RWPE1 (cell line): Measurements from ENCODE around the gene NFASC.

Source experiments
- CTCF ChIA-PET: fragments of 350-600 bp; sonication (Branson Sonifier 250); formaldehyde crosslinking; extraction: SDS; loops from one replicate; lab custom pipeline; 2021; lab: Yijun Ruan, JAX
- POLR2A ChIA-PET: fragments of 400-600 bp; formaldehyde crosslinking; extraction: SDS; loops from one replicate; lab custom pipeline; 2020; ENCODE audit warnings: antibody characterized with exemption; ENCODE audit not compliant: low non-redundant PET; lab: Yijun Ruan, JAX
- DNase-seq: peaks from one replicate; pipeline ENCODE4 v3.0.0; 2012; ENCODE audit warnings: low spot score
- H3K27ac ChIP-seq: fragments of 450-650 bp; 2 replicates; pipeline ENCODE4 v1.5.1; 2017
- CTCF ChIP-seq: fragments of 450-650 bp; conservative IDR thresholded peaks from 2 replicates; pipeline ENCODE4 v1.5.1; 2017; ENCODE audit warnings: low read depth, mild to moderate bottlenecking

The NFASC gene

GRCh38 chr1:204863024-204863423 lies 7.6 kb upstream of the NFASC start:
- no peak overlapping the region for H3K27ac ChIP-seq
- CTCF ChIA-PET: no interaction called here
- TF ChIP-seq CTCF: no peak
- DNase-seq: no peak
- POLR2A ChIA-PET: no interaction called here

- no peak for DNase-seq
- H3K27ac ChIP-seq: no peak overlapping the region
- ChIA-PET CTCF (no interaction called here), POLR2A (no interaction called here)
- no peak for TF ChIP-seq CTCF
Observed at GRCh38 chr1:204863730-204864129, 6.9 kb upstream of the NFASC start.

GRCh38 chr1:204866051-204866596 lies 4.5 kb upstream of the NFASC start:
- no peak for TF ChIP-seq CTCF
- POLR2A ChIA-PET: interaction anchor here (0.6 kb wide), 1 partner anchor 57 kb away, joined by 3 read pairs; no protein-coding TSS in a partner anchor
- no peak overlapping the region for H3K27ac ChIP-seq
- no peak for DNase-seq
- CTCF ChIA-PET: interaction anchor here (3.0 kb wide), 1 partner anchor 59 kb away, joined by 9 read pairs; no protein-coding TSS in a partner anchor

- H3K27ac ChIP-seq: no peak overlapping the region
- ChIA-PET POLR2A (no interaction called here), CTCF (interaction anchor here (0.7 to 3.0 kb wide), 3 partner anchors 11 to 1564 kb away, joined by 3 to 9 read pairs (median 3); no protein-coding TSS in a partner anchor)
- TF ChIP-seq CTCF: no peak
- DNase-seq: no peak
Observed at GRCh38 chr1:204867203-204867602, 3.5 kb upstream of the NFASC start.

GRCh38 chr1:204867666-204868339 lies 2.9 kb upstream of the NFASC start:
- ChIA-PET POLR2A (no interaction called here), CTCF (interaction anchor here (0.6 to 0.7 kb wide), 3 partner anchors 12 to 1563 kb away, joined by 3 read pairs; no protein-coding TSS in a partner anchor)
- TF ChIP-seq CTCF: no peak
- no peak overlapping the region for H3K27ac ChIP-seq
- DNase-seq: no peak

GRCh38 chr1:204868340-204868700 lies 2.3 kb upstream of the NFASC start:
- TF ChIP-seq CTCF: no peak
- no peak overlapping the region for H3K27ac ChIP-seq
- ChIA-PET CTCF (interaction anchor here (0.6 kb wide), 1 partner anchor 13 kb away, joined by 3 read pairs; no protein-coding TSS in a partner anchor), POLR2A (no interaction called here)
- no peak for DNase-seq
